ENCODE results near the gene ATG7.

- TF ChIP-seq CTCF (IDR thresholded peaks at IDR 0.05; ENCODE audit: insufficient read depth, low read length) (no peak), POLR2AphosphoS5 (IDR thresholded peaks at IDR 0.05; ENCODE audit: low read depth) (no peak), REST (IDR thresholded peaks at IDR 0.05; ENCODE audit: insufficient replicate concordance, low read depth) (no peak), SPI1 (IDR thresholded peaks at IDR 0.05; ENCODE audit: borderline replicate concordance, low read depth) (no peak), GABPA (IDR thresholded peaks at IDR 0.05; ENCODE audit: low read depth) (no peak)
Observed at GRCh38 chr3:11588755-11589154, 316.6 kb downstream of the ATG7 start.

All from HL-60 (cell line).